IMR-90 (cell line): ENCODE measurements around the gene MYO1A. TPM values are rescaled to one million over a fixed set of nuclear protein-coding genes. Genes with fewer than 3 reads are reported as not detected.
A peak's percentile ranks its signal among the peaks of the same experiment; 100 is the strongest.

ENCODE experiments used
- ATAC-seq: fragments of 200-7000 bp; cut with Tn5 transposase; 2 replicates; pipeline ENCODE4 v1.9.1; 2020; ENCODE audit warnings: low read depth, mild to moderate bottlenecking, moderate library complexity
- BruUV-seq: library from RNA; stranded (reverse); fragments of 400-500 nt; replicated peaks from 2 replicates; lab custom pipeline; 2021; lab: Mats Ljungman, UMichigan
- CTCF ChIA-PET: fragments of 300-600 bp; formaldehyde crosslinking; extraction: SDS; loops from one replicate; lab custom pipeline; 2021; ENCODE audit warnings: antibody characterized with exemption; lab: Yijun Ruan, JAX
- POLR2A ChIA-PET: fragments of 300-600 bp; sonication (Branson Sonifier 250); formaldehyde crosslinking; loops from one replicate; lab custom pipeline; 2022; ENCODE audit warnings: antibody characterized with exemption; ENCODE audit not compliant: unreplicated experiment; lab: Charles Lee
- DNase-seq: peaks from one replicate; pipeline ENCODE4 v3.0.0; 2013
- H2AFZ ChIP-seq: replicated peaks from 2 replicates; pipeline ENCODE3; 2013; ENCODE audit warnings: low read length, mild to moderate bottlenecking; ENCODE audit not compliant: poor library complexity
- H2AK5ac ChIP-seq: 2 replicates; pipeline ENCODE4 v1.6.1; 2013; ENCODE audit warnings: low read depth, low read length, inconsistent platforms
- H2AK9ac ChIP-seq: replicated peaks from 2 replicates; pipeline ENCODE3; 2013; ENCODE audit warnings: mild to moderate bottlenecking, low read depth, low read length, moderate library complexity; ENCODE audit not compliant: poor library complexity
- H2BK120ac ChIP-seq: 2 replicates; pipeline ENCODE4 v1.6.1; 2013; ENCODE audit warnings: low read depth, low read length, inconsistent platforms
- H2BK15ac ChIP-seq: 3 replicates; pipeline ENCODE4 v1.6.1; 2013; ENCODE audit warnings: low read depth, low read length, inconsistent platforms
- H2BK20ac ChIP-seq: 2 replicates; pipeline ENCODE4 v1.6.1; 2013; ENCODE audit warnings: low read depth, mild to moderate bottlenecking, inconsistent platforms, low read length, moderate library complexity
- H2BK5ac ChIP-seq: 2 replicates; pipeline ENCODE4 v1.6.1; 2013; ENCODE audit warnings: mild to moderate bottlenecking, low read depth, low read length, inconsistent platforms; ENCODE audit not compliant: poor library complexity, severe bottlenecking
- H3K14ac ChIP-seq: replicated peaks from 2 replicates; pipeline ENCODE4 v1.6.1; 2013; ENCODE audit warnings: low read depth, low read length, inconsistent platforms
- H3K18ac ChIP-seq: 2 replicates; pipeline ENCODE4 v1.6.1; 2013; ENCODE audit warnings: low read depth, low read length, control low read depth
- H3K23ac ChIP-seq: 2 replicates; pipeline ENCODE4 v1.6.1; 2013; ENCODE audit warnings: low read depth, low read length, inconsistent platforms
- H3K27ac ChIP-seq: 2 replicates; pipeline ENCODE4 v1.5.1; 2013; ENCODE audit warnings: mild to moderate bottlenecking, control low read depth, low read length; ENCODE audit not compliant: insufficient read depth
- H3K27me3 ChIP-seq: 2 replicates; pipeline ENCODE4 v1.6.1; 2013; ENCODE audit warnings: low read length; ENCODE audit not compliant: control insufficient read depth, insufficient read depth
- H3K36me3 ChIP-seq: 2 replicates; pipeline ENCODE4 v1.6.1; 2013; ENCODE audit warnings: low read length, mixed read lengths; ENCODE audit not compliant: control insufficient read depth, insufficient read depth
- H3K4ac ChIP-seq: 2 replicates; pipeline ENCODE4 v1.6.1; 2013; ENCODE audit warnings: low read depth, low read length, inconsistent platforms
- H3K4me1 ChIP-seq: 2 replicates; pipeline ENCODE4 v1.6.1; 2013; ENCODE audit warnings: low read length, mixed read lengths; ENCODE audit not compliant: control insufficient read depth, insufficient read depth
- H3K4me2 ChIP-seq: 2 replicates; pipeline ENCODE4 v1.6.1; 2013; ENCODE audit warnings: low read depth, mild to moderate bottlenecking, control low read depth, low read length, moderate library complexity
- H3K4me3 ChIP-seq: 2 replicates; pipeline ENCODE4 v1.5.1; 2013; ENCODE audit warnings: low read depth, mild to moderate bottlenecking, control low read depth, low read length, moderate library complexity; ENCODE audit not compliant: insufficient read depth
- H3K56ac ChIP-seq: 2 replicates; pipeline ENCODE4 v1.6.1; 2013; ENCODE audit warnings: low read length, inconsistent platforms; ENCODE audit not compliant: insufficient read depth; ENCODE audit errors: extremely low read depth
- H3K79me1 ChIP-seq, 2 experiments: 2 replicates each; pipeline ENCODE4 v1.6.1; 2013; ENCODE audit warnings: low read length in 2 of 2, inconsistent platforms in 1 of 2, low read depth in 1 of 2
- H3K9ac ChIP-seq: 2 replicates; pipeline ENCODE4 v1.6.1; 2013; ENCODE audit warnings: low read depth, low read length, control low read depth
- H3K9me1 ChIP-seq: 2 replicates; pipeline ENCODE4 v1.6.1; 2013; ENCODE audit warnings: low read length, inconsistent platforms; ENCODE audit not compliant: insufficient read depth
- H3K9me3 ChIP-seq: 2 replicates; pipeline ENCODE4 v1.6.1; 2013; ENCODE audit warnings: low read length; ENCODE audit not compliant: control insufficient read depth, insufficient read depth
- H4K20me1 ChIP-seq: 2 replicates; pipeline ENCODE4 v1.6.1; 2013; ENCODE audit warnings: low read length, inconsistent platforms; ENCODE audit not compliant: insufficient read depth
- H4K5ac ChIP-seq: 2 replicates; pipeline ENCODE4 v1.6.1; 2013; ENCODE audit warnings: mild to moderate bottlenecking, low read depth, low read length, control low read depth
- H4K8ac ChIP-seq, 2 experiments: 2 replicates each; pipeline ENCODE4 v1.6.1; 2013; ENCODE audit warnings: low read depth in 2 of 2, low read length in 2 of 2, control low read depth in 1 of 2, inconsistent platforms in 1 of 2
- H4K91ac ChIP-seq: 2 replicates; pipeline ENCODE4 v1.6.1; 2013; ENCODE audit warnings: low read depth, low read length, inconsistent platforms; ENCODE audit not compliant: insufficient read depth
- BHLHE40 ChIP-seq: fragments of 150-350 bp; IDR thresholded peaks from 2 replicates; pipeline ENCODE4 v1.6.1; 2016; ENCODE audit warnings: mild to moderate bottlenecking, low read depth, low read length
- CEBPB ChIP-seq: IDR thresholded peaks from 2 replicates; pipeline ENCODE4 v1.6.1; 2012; ENCODE audit warnings: low read depth, low read length, improper control_type of control experiment
- CHD1 ChIP-seq: IDR thresholded peaks from 2 replicates; pipeline ENCODE4 v1.6.1; 2012; ENCODE audit warnings: low read depth, low read length, improper control_type of control experiment
- CTCF ChIP-seq: conservative IDR thresholded peaks from 2 replicates; pipeline ENCODE4 v1.5.1; 2012; ENCODE audit warnings: mild to moderate bottlenecking, low read depth, low read length, improper control_type of control experiment
- ELK1 ChIP-seq: fragments of 150-350 bp; IDR thresholded peaks from 2 replicates; pipeline ENCODE4 v1.6.1; 2016; ENCODE audit warnings: low read depth, mild to moderate bottlenecking, low read length, moderate library complexity, borderline replicate concordance
- FOS ChIP-seq: fragments of 150-350 bp; IDR thresholded peaks from 2 replicates; pipeline ENCODE4 v1.6.1; 2016; ENCODE audit warnings: low read depth, low read length
- MAZ ChIP-seq: IDR thresholded peaks from 2 replicates; pipeline ENCODE4 v1.6.1; 2012; ENCODE audit warnings: low read depth, mild to moderate bottlenecking, low read length, improper control_type of control experiment, moderate library complexity, borderline replicate concordance
- MXI1 ChIP-seq: IDR thresholded peaks from 2 replicates; pipeline ENCODE4 v1.6.1; 2012; ENCODE audit warnings: low read depth, mild to moderate bottlenecking, low read length, moderate library complexity, borderline replicate concordance
- NFE2L2 ChIP-seq: fragments of 150-350 bp; IDR thresholded peaks from 2 replicates; pipeline ENCODE4 v1.6.1; 2016; ENCODE audit warnings: low read depth, mild to moderate bottlenecking, low read length
- POLR2A ChIP-seq: IDR thresholded peaks from 2 replicates; pipeline ENCODE4 v1.6.1; 2012; ENCODE audit warnings: mild to moderate bottlenecking, low read depth, low read length
- RAD21 ChIP-seq: IDR thresholded peaks from 2 replicates; pipeline ENCODE4 v1.6.1; 2012; ENCODE audit warnings: low read length, improper control_type of control experiment
- RFX5 ChIP-seq: IDR thresholded peaks from 2 replicates; pipeline ENCODE4 v1.8.0; 2012; ENCODE audit warnings: low read depth, mild to moderate bottlenecking, low read length, moderate library complexity
- SMC3 ChIP-seq: fragments of 150-350 bp; IDR thresholded peaks from 2 replicates; pipeline ENCODE4 v1.6.1; 2016; ENCODE audit warnings: low read depth, mild to moderate bottlenecking, antibody characterized with exemption, low read length, moderate library complexity
- USF2 ChIP-seq: fragments of 150-350 bp; IDR thresholded peaks from 2 replicates; pipeline ENCODE4 v1.6.1; 2017; ENCODE audit warnings: mild to moderate bottlenecking, antibody characterized with exemption, low read length, low read depth
- WGBS, 2 experiments: methylation state at CpG; one replicate each; pipeline versions ENCODE4 v1.1.5 to v1.1.7; 2013; ENCODE audit warnings: missing lambda C conversion rate in 2 of 2; ENCODE audit not compliant: insufficient read length in 1 of 2; ENCODE audit errors: extremely low coverage in 2 of 2; 5-methylcytosine and 5-hydroxymethylcytosine counted together
- dilution Hi-C: fragments of 300-500 bp; cut with HindIII; formaldehyde crosslinking; loops from one replicate; pipeline ENCODE4 v1.14.3; 2018; ENCODE audit warnings: low sequenced_read_pairs; ENCODE audit not compliant: unreplicated experiment
- in situ Hi-C: fragments of 300-500 bp; cut with MboI; formaldehyde crosslinking; loops from 3 replicates; pipeline ENCODE4 v1.14.3; 2019; ENCODE audit warnings: low sequenced_read_pairs, inconsistent platforms, mixed read lengths
- intact Hi-C: fragments of 100-400 bp; cut with micrococcal nuclease; formaldehyde crosslinking; loops from 2 replicates; pipeline ENCODE4 v1.10.0; 2022
- polyA plus RNA-seq, 3 experiments: library from polyadenylated mRNA; depleted of rRNA; stranded (reverse); fragments of >200 nt; gene quantifications; 2 replicates each; pipeline ENCODE4 v1.2.3, GENCODE V29; 2012; ENCODE audit warnings: low replicate concordance in 1 of 3
- total RNA-seq: library from RNA; depleted of rRNA; stranded (reverse); fragments of >200 nt; gene quantifications from 2 replicates; pipeline ENCODE4 v1.2.3, GENCODE V29; 2012

Gene MYO1A
- total and polyA plus RNA-seq, 2 of the 4 experiments (the other 2 are of a cell fraction), result under 0.01 TPM; not detected in 1

- Histone ChIP-seq H3K27me3 (no peaks in the 10 kb centered on the region), H4K5ac (no peak overlapping the region), H3K23ac (no peak overlapping the region), H3K4ac (no peak overlapping the region), H2AFZ (no peak overlapping the region), H3K4me2 (no peak overlapping the region), H2BK120ac (no peak overlapping the region), H3K14ac (no peak overlapping the region), H4K20me1 (peaks cover 40% of the 10 kb centered on the region), H3K36me3 (peaks cover 70% of the 10 kb centered on the region), H2BK5ac (peak overlapping the region; percentile 80), H4K91ac (no peak overlapping the region), H3K79me1 (peaks cover 13 to 56% of the 10 kb centered on the region in 2 experiments), H3K9me1 (peaks cover 10% of the 10 kb centered on the region), H3K9me3 (no peaks in the 10 kb centered on the region), H2BK20ac (no peak overlapping the region), H3K9ac (no peak overlapping the region), H3K56ac (no peak overlapping the region), H3K18ac (no peak overlapping the region), H4K8ac (no peak overlapping the region), H3K4me1 (peaks cover 31% of the 10 kb centered on the region), H3K4me3 (no peak overlapping the region), H3K27ac (peak overlapping the region; percentile 23; the same call in 1 of the 2 replicates), H2AK9ac (no peak overlapping the region), H2AK5ac (peak overlapping the region; percentile 4; the same call in 1 of the 2 replicates), H2BK15ac (no peak overlapping the region)
- TF ChIP-seq CHD1 (no peak), CTCF (no peak), MAZ (no peak), ELK1 (no peak), SMC3 (no peak), POLR2A (no peak; the same call in 1 of the 2 replicates), RFX5 (no peak), RAD21 (no peak), CEBPB (no peak), FOS (no peak), NFE2L2 (no peak), USF2 (no peak), MXI1 (no peak), BHLHE40 (no peak)
- BruUV-seq, result no TSS peak
- in situ Hi-C loops, result no loop called here
- POLR2A ChIA-PET, result interaction anchor here (0.6 to 2.1 kb wide), 4 partner anchors 9 to 522 kb away, joined by 3 to 6 read pairs (median 5); partner anchors contain the start of gene STAT6
- no peak for DNase-seq
- no peak for ATAC-seq
- intact Hi-C loops, result no loop called here
- dilution Hi-C loops, result no loop called here
- 83% methylated on average over 2 of the region's 8 CpGs; no CpG with 5 or more reads in 1 of the 2 experiments for WGBS, 2 experiments
- CTCF ChIA-PET, result no interaction called here
Measured at GRCh38 chr12:57096748-57097553, 47.0 kb upstream of the MYO1A start.
